B cell (primary cell): ENCODE data around the gene KRT80. TPM values are rescaled to one million over a fixed set of nuclear protein-coding genes. Genes with fewer than 3 reads are reported as not detected.

ENCODE experiments used
- ATAC-seq: fragments of 200-7000 bp; cut with Tn5 transposase; one replicate; pipeline ENCODE4 v1.10.0; 2021; ENCODE audit warnings: low read depth, mild to moderate bottlenecking, moderate number of reproducible peaks, moderate library complexity
- CTCF ChIA-PET: fragments of 350-600 bp; sonication (Branson Sonifier 250); formaldehyde crosslinking; loops from one replicate; lab custom pipeline; 2021; ENCODE audit warnings: antibody characterized with exemption, inconsistent platforms; lab: Charles Lee
- POLR2A ChIA-PET: fragments of 350-600 bp; sonication (Branson Sonifier 250); formaldehyde crosslinking; loops from one replicate; lab custom pipeline; 2021; ENCODE audit warnings: antibody characterized with exemption; lab: Charles Lee
- DNase-seq: peaks from one replicate; pipeline ENCODE4 v3.0.0; 2013
- H2AFZ ChIP-seq: 2 replicates; pipeline ENCODE4 v1.6.1; 2012; ENCODE audit warnings: mild to moderate bottlenecking, low read depth, low read length; ENCODE audit not compliant: insufficient read depth, poor library complexity, severe bottlenecking
- H3K27ac ChIP-seq, 2 donors: 1 replicate in 1 of 2; 2 replicates in 1 of 2; pipeline ENCODE4 v1.5.1; 2012 to 2013; ENCODE audit warnings: low read length in 2 of 2, mild to moderate bottlenecking in 2 of 2, moderate library complexity in 1 of 2
- H3K27me3 ChIP-seq, 4 experiments: fragments of 200-600 bp in 1 of 4; sonication (generic) in 1 of 4; replicated peaks in 1 of 4; 1 replicate in 2 of 4; 2 replicates in 2 of 4; pipeline versions ENCODE4 v1.6.1 to v1.7.0; 2013 to 2016; ENCODE audit warnings: low read length in 3 of 4, mild to moderate bottlenecking in 2 of 4, mixed read lengths in 1 of 4, moderate library complexity in 1 of 4; ENCODE audit not compliant: insufficient read depth in 4 of 4, control insufficient read depth in 3 of 4; ENCODE audit errors: control extremely low read depth in 1 of 4
- H3K36me3 ChIP-seq, 2 experiments: replicated peaks in 1 of 2; 1 replicate in 1 of 2; 2 replicates in 1 of 2; pipeline versions ENCODE4 v1.6.1 to v1.7.1; 2013; ENCODE audit warnings: low read length in 1 of 2; ENCODE audit not compliant: insufficient read depth in 2 of 2, control insufficient read depth in 1 of 2; ENCODE audit errors: control extremely low read depth in 1 of 2, extremely low read depth in 1 of 2
- H3K4me1 ChIP-seq, 2 donors: fragments of 200-600 bp in 1 of 2; sonication (generic) in 1 of 2; 1 replicate in 1 of 2; 2 replicates in 1 of 2; pipeline versions ENCODE4 v1.5.1 to v1.6.1; 2013 to 2017; ENCODE audit warnings: low read length in 2 of 2; ENCODE audit not compliant: control insufficient read depth in 2 of 2, insufficient read depth in 2 of 2
- H3K4me2 ChIP-seq: replicated peaks from 2 replicates; pipeline ENCODE3; 2012; ENCODE audit warnings: mild to moderate bottlenecking, low read depth, low read length; ENCODE audit not compliant: poor library complexity, severe bottlenecking
- H3K4me3 ChIP-seq, 5 experiments: fragments of 200-600 bp in 1 of 5; sonication (generic) in 1 of 5; 1 replicate in 3 of 5; 2 replicates in 2 of 5; pipeline versions ENCODE4 v1.5.1 to v1.7.0; 2011 to 2016; ENCODE audit warnings: low read length in 4 of 5, mild to moderate bottlenecking in 4 of 5, low read depth in 2 of 5, control low read depth in 1 of 5, moderate library complexity in 1 of 5; ENCODE audit not compliant: insufficient read depth in 1 of 5; ENCODE audit errors: control extremely low read depth in 1 of 5, extremely low read depth in 1 of 5
- H3K79me2 ChIP-seq: fragments of 200-600 bp; sonication (generic); one replicate; pipeline ENCODE4 v1.6.0; 2016; ENCODE audit warnings: low read length; ENCODE audit not compliant: control insufficient read depth, insufficient read depth
- H3K9ac ChIP-seq: fragments of 200-600 bp; sonication (generic); 2 replicates; pipeline ENCODE4 v1.6.1; 2017; ENCODE audit warnings: mild to moderate bottlenecking, low read length, moderate library complexity
- H3K9me3 ChIP-seq, 3 donors: one replicate each; pipeline versions ENCODE4 v1.6.1 to v1.7.1; 2013; ENCODE audit warnings: low read length in 2 of 3; ENCODE audit not compliant: control insufficient read depth in 2 of 3, insufficient read depth in 1 of 3; ENCODE audit errors: control extremely low read depth in 1 of 3
- H4K20me1 ChIP-seq: 2 replicates; pipeline ENCODE4 v1.6.0; 2012; ENCODE audit warnings: mild to moderate bottlenecking, low read length; ENCODE audit not compliant: insufficient read depth, control insufficient read depth, poor library complexity, severe bottlenecking
- H3K27ac Mint-ChIP-seq: one replicate; pipeline ENCODE4 v1.8.0; 2021; ENCODE audit warnings: mixed read lengths
- H3K27me3 Mint-ChIP-seq: one replicate; pipeline ENCODE4 v1.8.0; 2021; ENCODE audit warnings: mixed read lengths
- H3K4me1 Mint-ChIP-seq: one replicate; pipeline ENCODE4 v1.8.0; 2021; ENCODE audit warnings: mixed read lengths
- H3K4me3 Mint-ChIP-seq: one replicate; pipeline ENCODE4 v1.8.0; 2021; ENCODE audit warnings: mixed read lengths
- H3K9me3 Mint-ChIP-seq: one replicate; pipeline ENCODE4 v1.8.0; 2022; ENCODE audit warnings: mixed read lengths; ENCODE audit not compliant: insufficient read depth
- EZH2 ChIP-seq: IDR thresholded peaks from 2 replicates; pipeline ENCODE4 v1.6.1; 2012; ENCODE audit warnings: borderline replicate concordance, low read depth, mild to moderate bottlenecking, moderate library complexity, low read length; ENCODE audit not compliant: insufficient read depth, poor library complexity, severe bottlenecking
- WGBS: methylation state at CpG from one replicate; pipeline ENCODE4 v1.1.5; 2013; ENCODE audit warnings: missing lambda C conversion rate; ENCODE audit not compliant: insufficient coverage; 5-methylcytosine and 5-hydroxymethylcytosine counted together
- intact Hi-C: fragments of 100-400 bp; cut with micrococcal nuclease; formaldehyde crosslinking; loops from one replicate; pipeline ENCODE4 v1.10.0; 2022
- polyA plus RNA-seq: library from polyadenylated mRNA; depleted of rRNA; stranded (reverse); fragments of >200 nt; gene quantifications from 2 replicates; pipeline ENCODE4 v1.2.3, GENCODE V29; 2012
- total RNA-seq, 2 donors: library from RNA; stranded (reverse); fragments of 120-200 nt in 1 of 2; gene quantifications; 1 replicate in 1 of 2; 2 replicates in 1 of 2; pipeline versions ENCODE4 v1.2.3 to v1.2.4, GENCODE V29; 2013 to 2022
- TF ChIP-seq, protein P1 (sequence below): fragments of 200-600 bp; IDR thresholded peaks from one replicate; pipeline ENCODE4 v1.8.0; 2022; ENCODE audit warnings: antibody characterized with exemption, mild to moderate bottlenecking

The KRT80 gene
- total and polyA plus RNA-seq, 2 donors (not counting 1 experiment from before 2014, with no cell fraction given): not detected

DNA sequence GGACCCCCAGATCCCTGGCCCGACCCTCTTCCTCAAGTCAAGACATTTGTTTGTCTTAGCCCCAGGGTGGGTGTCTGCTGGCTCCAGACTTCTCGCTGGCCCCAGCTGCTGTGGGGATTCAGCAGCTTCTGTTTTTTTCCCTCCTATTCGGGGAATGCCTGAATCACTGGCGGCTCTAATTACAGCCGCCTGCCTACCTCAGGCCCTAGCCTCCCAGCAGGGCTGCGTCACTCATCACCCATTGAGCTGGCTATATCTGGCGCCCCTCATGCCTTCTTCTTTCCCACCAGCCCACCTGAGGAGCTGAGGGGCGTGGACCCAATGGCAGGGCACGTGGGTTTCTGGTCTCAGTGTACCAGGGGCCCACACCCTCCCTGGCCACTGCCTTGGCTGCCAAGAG is 10.1 kb downstream of the KRT80 start:
- ChIA-PET CTCF (no interaction called here), POLR2A (no interaction called here)
- Histone ChIP-seq H3K27ac (no peak overlapping the region), H3K27me3 (no peaks in the 10 kb centered on the region), H3K9me3 (peaks cover 0 to 3% (median 0%) of the 10 kb centered on the region in 3 donors), H3K9ac (no peak overlapping the region), H3K36me3 (no peaks in the 10 kb centered on the region), H2AFZ (no peak overlapping the region), H3K4me2 (no peak overlapping the region), H3K4me1 (no peaks in the 10 kb centered on the region), H3K79me2 (no peaks in the 10 kb centered on the region), H3K4me3 (no peak overlapping the region), H4K20me1 (no peaks in the 10 kb centered on the region)
- WGBS: 82% methylated on average over 9 of the region's 9 CpGs
- intact Hi-C loops: no loop called here
- DNase-seq: no peak
- Mint-ChIP-seq H3K27me3 (no peaks in the 10 kb centered on the region), H3K27ac (no peak overlapping the region), H3K4me3 (no peak overlapping the region), H3K9me3 (no peaks in the 10 kb centered on the region), H3K4me1 (no peaks in the 10 kb centered on the region)
- ATAC-seq: no peak
- no peak for TF ChIP-seq EZH2
- TF ChIP-seq, protein P1, sequence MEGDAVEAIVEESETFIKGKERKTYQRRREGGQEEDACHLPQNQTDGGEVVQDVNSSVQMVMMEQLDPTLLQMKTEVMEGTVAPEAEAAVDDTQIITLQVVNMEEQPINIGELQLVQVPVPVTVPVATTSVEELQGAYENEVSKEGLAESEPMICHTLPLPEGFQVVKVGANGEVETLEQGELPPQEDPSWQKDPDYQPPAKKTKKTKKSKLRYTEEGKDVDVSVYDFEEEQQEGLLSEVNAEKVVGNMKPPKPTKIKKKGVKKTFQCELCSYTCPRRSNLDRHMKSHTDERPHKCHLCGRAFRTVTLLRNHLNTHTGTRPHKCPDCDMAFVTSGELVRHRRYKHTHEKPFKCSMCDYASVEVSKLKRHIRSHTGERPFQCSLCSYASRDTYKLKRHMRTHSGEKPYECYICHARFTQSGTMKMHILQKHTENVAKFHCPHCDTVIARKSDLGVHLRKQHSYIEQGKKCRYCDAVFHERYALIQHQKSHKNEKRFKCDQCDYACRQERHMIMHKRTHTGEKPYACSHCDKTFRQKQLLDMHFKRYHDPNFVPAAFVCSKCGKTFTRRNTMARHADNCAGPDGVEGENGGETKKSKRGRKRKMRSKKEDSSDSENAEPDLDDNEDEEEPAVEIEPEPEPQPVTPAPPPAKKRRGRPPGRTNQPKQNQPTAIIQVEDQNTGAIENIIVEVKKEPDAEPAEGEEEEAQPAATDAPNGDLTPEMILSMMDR: no peak

DNA sequence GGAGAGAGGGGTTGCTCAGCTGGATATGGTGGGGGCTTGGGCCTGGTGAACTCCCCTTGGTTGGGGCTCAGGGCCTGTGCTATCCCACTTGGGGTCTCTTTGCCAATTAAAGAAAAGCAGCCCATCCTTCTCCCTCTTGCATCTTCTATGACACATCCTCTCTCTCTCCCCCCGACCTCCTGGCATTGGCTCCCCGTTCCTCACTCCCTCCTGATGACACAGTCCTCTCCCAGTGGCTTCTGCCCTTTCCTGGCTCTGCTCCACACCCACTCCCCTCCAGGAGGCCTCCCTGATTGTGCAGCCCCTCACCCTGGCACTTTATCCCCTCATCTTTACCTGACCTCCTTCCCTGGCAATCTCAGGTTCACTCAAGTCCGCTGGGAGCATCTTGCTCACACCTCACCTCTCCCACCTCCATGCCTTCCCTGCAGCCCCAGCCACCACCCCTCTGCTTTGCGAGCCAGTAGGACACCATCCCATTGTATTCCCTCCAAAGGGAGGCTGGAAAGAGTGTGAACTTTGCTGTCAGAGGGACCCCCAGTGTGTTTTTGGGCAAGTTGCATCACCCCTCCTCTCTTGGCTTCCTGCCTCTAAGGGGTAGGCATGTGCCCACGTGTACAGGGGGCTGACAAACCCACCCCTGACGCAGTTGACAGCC is 10.7 kb downstream of the KRT80 start:
- H3K9me3 ChIP-seq: peaks cover 0 to 3% (median 0%) of the 10 kb centered on the region in 3 donors
- H3K4me3 ChIP-seq: no peak overlapping the region
- Mint-ChIP-seq H3K27ac (no peak overlapping the region), H3K4me3 (no peak overlapping the region), H3K4me1 (no peaks in the 10 kb centered on the region), H3K27me3 (no peaks in the 10 kb centered on the region), H3K9me3 (no peaks in the 10 kb centered on the region)
- H3K4me1 ChIP-seq: no peaks in the 10 kb centered on the region
- no peaks in the 10 kb centered on the region for H3K27me3 ChIP-seq
- H3K79me2 ChIP-seq: no peaks in the 10 kb centered on the region
- DNase-seq (no peak), ATAC-seq (no peak)
- CTCF ChIA-PET: no interaction called here
- no peaks in the 10 kb centered on the region for H3K36me3 ChIP-seq
- H2AFZ ChIP-seq: no peak overlapping the region
- H3K9ac ChIP-seq: no peak overlapping the region
- no peak overlapping the region for H3K4me2 ChIP-seq
- no peaks in the 10 kb centered on the region for H4K20me1 ChIP-seq
- H3K27ac ChIP-seq: no peak overlapping the region
- POLR2A ChIA-PET: no interaction called here
- intact Hi-C loops: no loop called here
- TF ChIP-seq EZH2: no peak
- TF ChIP-seq, protein P1: no peak
- WGBS: 74% methylated on average over 6 of the region's 6 CpGs
